Rectal smooth muscle tissue (tissue), 1 donor: ENCODE data around the gene DAB1.

Experiments
- H3K27ac ChIP-seq: one replicate; pipeline ENCODE4 v1.7.0; 2013; ENCODE audit warnings: low read depth, low read length, inconsistent platforms
- H3K27me3 ChIP-seq: one replicate; pipeline ENCODE4 v1.7.0; 2013; ENCODE audit warnings: low read length; ENCODE audit not compliant: control insufficient read depth, insufficient read depth
- H3K36me3 ChIP-seq: one replicate; pipeline ENCODE4 v1.7.0; 2013; ENCODE audit warnings: low read length; ENCODE audit not compliant: control insufficient read depth, insufficient read depth
- H3K4me1 ChIP-seq: one replicate; pipeline ENCODE4 v1.7.0; 2013; ENCODE audit warnings: low read length; ENCODE audit not compliant: control insufficient read depth, insufficient read depth
- H3K4me3 ChIP-seq: one replicate; pipeline ENCODE4 v1.7.0; 2013; ENCODE audit warnings: low read length
- H3K9ac ChIP-seq: one replicate; pipeline ENCODE4 v1.7.0; 2013; ENCODE audit warnings: low read length

The DAB1 gene

DNA sequence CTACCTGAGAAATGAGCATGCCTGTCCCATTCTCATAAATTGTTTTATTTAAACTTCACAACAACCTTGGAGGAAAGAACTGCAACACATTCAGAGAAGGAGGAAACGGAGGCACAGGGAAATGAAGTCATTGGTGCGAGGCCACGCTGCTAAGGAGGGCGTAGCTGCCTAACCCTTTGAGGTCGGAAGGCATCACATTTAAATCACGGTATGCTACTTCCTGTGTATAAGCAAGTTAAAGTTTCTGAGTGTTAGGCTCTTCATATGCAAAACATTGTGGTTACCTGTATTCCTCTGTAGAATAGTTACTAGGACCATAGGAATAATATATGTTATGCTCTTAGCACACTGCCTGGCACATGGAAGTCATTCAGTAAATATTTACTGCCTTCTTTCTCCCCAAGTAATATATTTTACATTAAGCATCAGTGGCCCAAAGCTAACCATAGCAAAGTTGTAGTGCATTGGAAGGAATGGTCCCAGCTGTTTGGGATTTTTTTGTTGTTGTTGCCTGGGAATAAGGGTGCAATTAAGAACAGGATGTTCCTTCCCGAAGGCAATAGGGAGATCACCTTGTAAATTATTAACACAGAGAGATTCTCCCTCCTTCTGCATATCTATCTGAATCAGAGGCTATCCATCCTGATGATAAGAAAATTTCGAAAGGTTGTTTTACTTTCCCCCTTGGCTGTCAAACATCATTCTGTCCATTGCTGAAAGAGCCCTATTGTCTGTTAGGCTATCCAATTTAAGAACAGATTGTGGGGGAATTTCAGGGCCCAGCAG, 265.8 kb downstream of the DAB1 start:
- Histone ChIP-seq H3K4me3 (no peak overlapping the region), H3K9ac (no peak overlapping the region), H3K27me3 (no peaks in the 10 kb centered on the region), H3K27ac (no peak overlapping the region), H3K4me1 (no peaks in the 10 kb centered on the region), H3K36me3 (no peaks in the 10 kb centered on the region)

DNA sequence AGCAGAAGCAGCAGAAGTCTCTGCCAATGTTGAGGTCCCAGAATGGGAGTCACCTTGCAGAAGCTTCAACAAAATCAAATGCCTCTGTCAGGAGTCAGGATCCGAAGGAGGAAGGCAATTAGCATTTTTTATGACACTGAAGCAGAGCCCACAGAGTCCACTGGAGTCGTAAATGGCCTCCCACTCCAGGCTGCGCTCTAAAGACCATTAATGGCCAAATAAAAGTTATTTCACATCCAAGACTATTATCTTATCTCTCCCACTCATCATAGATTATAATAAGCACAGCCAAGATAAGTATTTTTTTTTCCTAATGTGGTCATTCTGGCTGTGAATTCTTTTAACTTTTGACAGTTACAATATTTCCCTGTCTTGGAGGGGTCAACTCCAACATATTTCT, 267.0 kb downstream of the DAB1 start:
- no peak overlapping the region for H3K27ac ChIP-seq
- no peaks in the 10 kb centered on the region for H3K27me3 ChIP-seq
- H3K36me3 ChIP-seq = no peaks in the 10 kb centered on the region
- H3K4me3 ChIP-seq = no peak overlapping the region
- H3K4me1 ChIP-seq = no peaks in the 10 kb centered on the region
- no peak overlapping the region for H3K9ac ChIP-seq

DNA sequence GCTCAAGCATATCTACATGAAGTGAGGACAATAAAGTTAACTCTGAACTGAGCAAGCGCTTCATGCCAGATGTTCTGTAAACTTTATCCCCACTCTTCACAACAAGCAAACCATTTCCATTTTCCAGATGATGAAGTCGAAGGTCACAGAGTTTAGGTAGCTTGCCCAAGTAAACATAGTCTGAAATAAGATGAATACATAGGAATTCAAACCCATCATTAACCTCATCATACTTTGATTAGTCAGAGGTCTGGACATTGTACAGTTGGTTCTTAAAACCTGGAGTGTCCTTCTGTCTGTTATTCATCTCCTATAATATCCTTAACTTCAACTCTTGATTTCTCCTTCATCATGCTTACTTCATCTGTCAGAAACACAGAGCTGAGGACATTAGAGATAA, 277.8 kb downstream of the DAB1 start:
- Histone ChIP-seq H3K4me1 (no peaks in the 10 kb centered on the region), H3K27me3 (no peaks in the 10 kb centered on the region), H3K4me3 (no peak overlapping the region), H3K27ac (no peak overlapping the region), H3K36me3 (no peaks in the 10 kb centered on the region), H3K9ac (no peak overlapping the region)

DNA sequence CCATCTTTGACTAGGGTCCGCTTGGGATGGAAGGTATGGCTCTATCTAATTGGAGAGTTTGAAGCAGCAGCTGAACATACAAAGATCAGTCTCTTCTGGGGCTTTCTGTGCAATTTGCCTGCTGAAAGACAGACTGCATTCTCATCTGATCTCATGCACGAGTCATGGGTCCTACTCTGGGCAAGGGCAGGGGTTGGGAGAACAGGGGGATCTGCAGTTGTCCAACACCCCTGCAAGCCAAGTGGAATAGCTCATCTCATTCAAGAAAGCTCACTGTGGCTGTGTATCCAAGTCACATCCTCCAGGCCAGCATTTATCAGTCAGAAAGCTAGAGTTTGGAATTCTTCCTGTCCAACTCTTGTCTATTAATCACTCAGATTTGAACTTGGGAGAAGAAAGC, 280.9 kb downstream of the DAB1 start:
- H3K4me1 ChIP-seq = no peaks in the 10 kb centered on the region
- H3K9ac ChIP-seq = no peak overlapping the region
- no peaks in the 10 kb centered on the region for H3K27me3 ChIP-seq
- no peak overlapping the region for H3K27ac ChIP-seq
- H3K4me3 ChIP-seq = no peak overlapping the region
- no peaks in the 10 kb centered on the region for H3K36me3 ChIP-seq

DNA sequence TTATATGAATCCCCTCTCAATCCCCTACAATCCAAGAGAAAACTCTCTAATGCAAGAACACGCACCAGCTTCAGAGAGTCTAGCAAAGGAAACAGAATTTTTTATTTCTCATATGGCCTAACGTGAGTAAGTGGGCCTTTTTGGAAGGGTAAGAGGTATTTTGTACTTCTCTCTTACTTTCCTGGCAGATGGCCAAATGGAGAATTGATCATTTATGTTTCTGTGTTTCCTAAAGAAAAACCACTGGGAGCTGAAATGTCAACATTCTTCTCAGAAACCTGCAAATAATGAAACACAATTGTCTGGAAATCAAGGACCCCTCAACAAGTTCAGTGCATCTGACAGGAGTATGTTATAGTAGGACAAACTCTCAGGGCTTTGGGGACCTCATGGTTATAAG, 281.7 kb downstream of the DAB1 start:
- Histone ChIP-seq H3K27me3 (no peaks in the 10 kb centered on the region), H3K4me1 (no peaks in the 10 kb centered on the region), H3K27ac (no peak overlapping the region), H3K4me3 (no peak overlapping the region), H3K9ac (no peak overlapping the region), H3K36me3 (no peaks in the 10 kb centered on the region)

DNA sequence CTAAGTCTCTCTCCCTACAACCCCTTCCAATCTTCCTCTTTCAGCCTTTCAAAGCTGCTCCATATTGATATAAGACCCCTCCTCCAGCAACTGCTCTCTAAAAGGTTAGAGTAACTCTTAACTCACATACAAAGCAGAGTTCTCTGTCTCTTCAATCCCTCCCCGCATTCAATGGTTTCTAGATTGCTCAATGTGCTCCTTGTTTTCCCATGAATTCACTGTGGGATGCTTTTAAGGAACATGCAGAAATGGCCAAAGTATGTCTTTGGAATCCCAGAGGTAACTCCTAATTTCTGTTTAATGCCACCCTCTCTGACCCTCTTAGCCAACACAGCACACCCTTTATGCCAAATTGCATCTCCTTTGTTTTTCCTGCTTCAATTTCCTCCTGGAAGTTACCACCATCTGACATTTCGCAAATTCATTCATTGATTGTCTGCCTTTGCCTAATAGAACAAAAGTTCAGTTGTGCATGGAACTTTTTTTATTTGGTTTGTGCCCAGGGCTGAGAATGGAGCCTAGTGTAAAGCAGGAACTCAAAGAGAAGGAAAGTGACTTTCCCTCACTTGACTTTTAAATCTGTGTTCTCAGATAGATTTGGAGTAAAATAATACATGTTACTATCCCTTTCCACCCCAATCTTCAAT, 285.3 kb downstream of the DAB1 start:
- Histone ChIP-seq H3K27me3 (no peaks in the 10 kb centered on the region), H3K4me1 (no peaks in the 10 kb centered on the region), H3K9ac (no peak overlapping the region), H3K27ac (no peak overlapping the region), H3K4me3 (no peak overlapping the region), H3K36me3 (no peaks in the 10 kb centered on the region)

DNA sequence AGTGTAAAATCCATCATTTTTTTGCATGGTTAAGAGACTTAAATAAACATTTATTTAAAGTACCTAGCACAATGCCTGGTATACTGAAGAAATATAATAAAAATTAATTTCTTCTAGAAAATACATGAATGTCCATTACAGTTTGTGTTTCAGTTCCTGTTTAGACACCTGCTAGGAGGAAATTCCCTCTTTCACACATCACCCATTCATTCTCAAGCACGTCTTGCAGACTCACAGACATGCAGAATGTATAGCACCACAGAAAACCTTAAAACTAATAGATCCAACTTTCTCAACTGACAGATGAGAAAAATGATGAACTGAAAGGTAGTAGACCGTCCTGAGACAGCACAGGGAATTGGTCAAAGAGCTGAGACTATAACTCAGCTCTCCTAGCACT, 285.9 kb downstream of the DAB1 start:
- H3K9ac ChIP-seq = no peak overlapping the region
- H3K27me3 ChIP-seq = no peaks in the 10 kb centered on the region
- H3K36me3 ChIP-seq = no peaks in the 10 kb centered on the region
- no peak overlapping the region for H3K27ac ChIP-seq
- no peak overlapping the region for H3K4me3 ChIP-seq
- no peaks in the 10 kb centered on the region for H3K4me1 ChIP-seq

DNA sequence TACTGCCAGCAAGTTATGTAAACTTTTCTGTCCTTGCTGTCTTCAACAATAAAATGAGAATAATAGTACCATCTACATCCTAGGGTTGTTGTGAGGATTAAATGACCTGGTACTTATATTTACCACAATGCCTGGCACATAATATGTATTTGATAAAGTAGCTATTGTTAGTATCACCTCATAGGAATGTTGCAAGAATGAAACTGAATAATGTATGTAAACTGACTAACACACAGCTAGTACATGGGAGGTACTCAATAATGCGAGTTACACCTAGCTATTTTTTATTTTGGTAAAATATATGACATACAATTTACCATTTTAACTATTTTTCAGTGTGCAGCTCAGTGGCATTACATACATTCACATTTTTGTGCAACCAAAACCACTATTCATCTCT, 289.1 kb downstream of the DAB1 start:
- no peak overlapping the region for H3K27ac ChIP-seq
- no peak overlapping the region for H3K4me3 ChIP-seq
- no peaks in the 10 kb centered on the region for H3K4me1 ChIP-seq
- no peak overlapping the region for H3K9ac ChIP-seq
- H3K27me3 ChIP-seq = no peaks in the 10 kb centered on the region
- H3K36me3 ChIP-seq = no peaks in the 10 kb centered on the region

DNA sequence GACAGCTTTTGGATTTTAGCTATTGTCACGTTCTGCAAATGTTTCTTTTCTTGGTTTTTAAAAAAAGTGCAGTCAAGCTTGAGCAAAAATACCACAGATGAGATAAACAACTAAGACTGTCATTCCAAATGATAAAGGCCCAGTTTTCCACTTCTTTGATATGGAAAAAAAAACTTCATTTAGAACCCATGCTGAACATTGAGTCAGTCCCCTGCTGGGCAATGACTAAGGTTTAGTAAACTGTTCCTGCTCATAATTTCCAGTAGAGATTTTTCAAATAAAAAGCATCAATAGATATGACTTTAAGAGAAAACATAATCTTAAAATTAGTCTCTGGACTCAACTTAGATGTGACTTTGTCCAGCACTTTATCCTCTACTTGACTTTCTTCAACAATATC, 290.2 kb downstream of the DAB1 start:
- Histone ChIP-seq H3K27ac (no peak overlapping the region), H3K4me1 (no peaks in the 10 kb centered on the region), H3K9ac (no peak overlapping the region), H3K36me3 (no peaks in the 10 kb centered on the region), H3K27me3 (no peaks in the 10 kb centered on the region), H3K4me3 (no peak overlapping the region)

DNA sequence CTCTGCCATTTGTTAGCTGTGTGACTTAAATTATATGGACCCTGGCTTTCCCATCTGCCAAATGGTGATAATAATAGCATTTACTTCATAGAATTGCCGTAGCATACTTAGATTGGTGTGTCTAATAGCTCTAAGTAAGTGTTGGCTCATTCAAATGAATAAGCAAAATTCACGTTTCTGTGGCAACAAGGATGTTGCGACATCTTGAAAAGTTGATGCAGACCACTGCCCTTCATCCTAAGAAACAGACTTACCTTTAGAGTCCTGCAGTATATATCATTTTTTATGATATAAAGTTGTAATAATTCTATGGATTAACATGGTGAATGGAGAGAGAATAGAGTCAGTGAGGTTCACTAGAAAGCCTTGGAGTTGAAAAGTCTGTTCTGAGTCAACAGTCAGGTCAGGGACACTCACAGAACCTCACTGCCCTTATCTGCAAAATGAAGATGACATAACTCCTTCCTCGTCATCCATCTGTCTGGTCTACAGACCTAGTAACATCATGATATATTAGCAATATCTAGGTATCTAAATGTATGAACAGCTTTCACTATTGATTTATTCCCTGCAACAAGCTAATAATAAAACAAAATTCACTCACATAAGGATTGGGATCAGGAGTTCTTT, 290.8 kb downstream of the DAB1 start:
- no peaks in the 10 kb centered on the region for H3K36me3 ChIP-seq
- H3K27me3 ChIP-seq = no peaks in the 10 kb centered on the region
- no peak overlapping the region for H3K4me3 ChIP-seq
- H3K4me1 ChIP-seq = no peaks in the 10 kb centered on the region
- no peak overlapping the region for H3K27ac ChIP-seq
- H3K9ac ChIP-seq = no peak overlapping the region

DNA sequence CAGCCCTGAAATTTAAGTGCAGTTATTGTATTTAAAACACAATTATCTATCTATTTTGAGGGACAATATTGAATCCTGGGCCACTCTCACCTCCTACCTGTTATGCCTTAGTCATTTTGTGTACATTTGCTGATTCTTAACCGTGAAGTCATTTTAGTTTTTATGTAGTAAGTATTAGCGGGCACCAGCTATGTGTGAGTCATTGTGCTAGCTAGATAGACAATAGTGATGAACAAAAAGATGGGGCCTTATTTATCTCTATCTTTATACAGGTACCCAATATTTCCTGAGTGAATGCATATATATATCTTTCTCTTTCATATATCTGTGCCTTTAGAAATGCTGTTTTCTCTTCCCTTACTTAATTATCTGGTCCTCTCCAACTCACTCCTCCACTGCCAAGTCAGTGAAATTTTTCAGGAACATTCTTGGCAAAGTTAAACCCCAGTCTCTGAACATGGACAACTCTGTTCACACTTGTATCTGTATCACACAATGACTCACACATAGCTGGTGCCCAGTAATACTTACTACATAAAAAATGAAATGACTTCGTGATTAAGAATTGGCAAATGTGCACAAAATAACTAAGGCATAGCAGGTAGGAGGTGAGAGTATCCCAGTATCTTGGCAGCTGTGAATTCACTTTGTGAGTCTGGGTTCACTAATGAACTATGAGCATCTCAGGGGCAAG, 292.0 kb downstream of the DAB1 start:
- Histone ChIP-seq H3K4me3 (no peak overlapping the region), H3K36me3 (no peaks in the 10 kb centered on the region), H3K27me3 (no peaks in the 10 kb centered on the region), H3K4me1 (no peaks in the 10 kb centered on the region), H3K9ac (no peak overlapping the region), H3K27ac (no peak overlapping the region)

DNA sequence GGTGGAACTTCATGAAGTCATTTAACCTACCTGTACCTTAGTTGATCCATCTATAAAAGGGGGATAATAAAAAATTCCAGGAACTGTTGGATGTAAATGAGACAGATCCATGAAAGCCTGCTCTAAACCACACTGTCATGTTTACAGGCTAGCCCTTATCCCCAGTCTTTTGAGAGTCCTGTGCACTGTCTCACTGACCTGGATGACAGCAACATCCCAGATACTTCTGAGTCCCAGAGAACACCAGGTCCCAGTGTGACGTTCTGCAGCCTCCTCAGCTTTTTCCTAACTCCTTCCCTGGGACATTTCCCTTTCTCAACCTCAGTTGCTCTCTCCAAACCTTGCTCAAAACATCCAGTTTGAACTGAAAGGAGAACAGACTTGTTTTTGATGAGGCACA, 292.6 kb downstream of the DAB1 start:
- no peak overlapping the region for H3K27ac ChIP-seq
- H3K9ac ChIP-seq = no peak overlapping the region
- H3K36me3 ChIP-seq = no peaks in the 10 kb centered on the region
- H3K4me1 ChIP-seq = no peaks in the 10 kb centered on the region
- no peaks in the 10 kb centered on the region for H3K27me3 ChIP-seq
- H3K4me3 ChIP-seq = no peak overlapping the region
